NCI-H524 (cell line): ENCODE data around the gene FIGLA.
"Not testable (repeated sequence)": the region's sequence is repeated elsewhere in the genome, so short reads cannot be mapped to it uniquely, and the experiment has no call there.

Source experiments
- DNase-seq, 2 experiments: peaks; one replicate each; lab custom pipeline; 2025; lab: John Stamatoyannopoulos, UW

The FIGLA gene

GRCh38 chr2:70808983-70809958, 18.8 kb upstream of the FIGLA start:
- DNase-seq = peak; percentile 71 to 85

- DNase-seq = no peak
These were observed 17.3 kb upstream of the FIGLA start for GRCh38 chr2:70807828-70808118.

- DNase-seq = peak; percentile 19 to 49
These were observed 16.8 kb upstream of the FIGLA start for GRCh38 chr2:70807102-70807827.

GRCh38 chr2:70806620-70807019, 16.2 kb upstream of the FIGLA start:
- DNase-seq = no peak

DNA sequence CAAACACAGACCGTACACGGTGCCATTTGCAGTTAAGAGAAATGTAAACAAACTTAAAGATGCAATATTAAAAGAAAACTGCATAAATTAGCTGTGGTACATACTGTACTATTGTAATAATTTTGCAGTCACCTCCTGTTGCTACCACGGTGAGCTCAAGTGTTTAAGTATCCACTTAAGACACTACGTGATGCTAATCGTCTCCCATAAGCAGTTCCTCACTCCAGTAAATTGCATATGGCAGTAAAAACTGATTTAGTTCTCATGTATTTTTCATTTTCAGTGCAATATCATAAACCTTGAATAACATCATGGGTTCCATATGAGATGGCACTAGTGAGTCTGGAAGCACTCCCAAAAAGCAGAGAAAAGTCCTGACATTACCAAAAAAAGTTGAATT, 15.6 kb upstream of the FIGLA start:
- peak; percentile 71 to 84 for DNase-seq

DNA sequence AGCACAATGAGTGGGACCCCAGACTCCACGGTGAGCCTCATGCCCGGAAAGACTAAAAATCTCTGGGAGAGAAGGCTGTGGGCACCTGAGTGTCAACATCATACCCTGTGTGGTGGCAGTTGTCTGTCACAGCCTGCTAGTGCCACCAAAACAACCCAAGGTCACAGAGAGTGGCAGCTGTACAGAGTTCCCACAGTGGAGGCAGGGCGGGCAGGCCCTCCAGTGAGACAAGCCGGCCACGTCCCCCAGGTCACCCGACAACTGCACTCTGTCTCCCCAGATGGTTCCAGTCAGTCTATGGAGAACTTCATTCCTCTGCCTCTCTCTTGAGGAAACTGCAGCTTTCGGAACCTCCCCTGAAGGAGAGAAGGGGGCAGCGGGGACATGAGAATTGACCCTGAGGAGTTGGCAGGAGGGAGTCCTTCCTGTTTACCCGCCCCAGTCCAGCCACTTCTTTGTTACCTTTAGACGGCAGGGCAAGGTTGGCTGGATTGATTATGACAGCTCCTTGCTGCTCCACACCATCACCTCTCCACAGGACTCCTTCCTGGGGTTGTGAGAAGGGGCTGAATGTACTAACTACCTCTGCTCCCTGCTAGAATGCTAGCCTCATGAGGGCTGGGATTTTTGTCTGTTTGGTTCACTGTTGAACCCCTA, 11.3 kb upstream of the FIGLA start:
- DNase-seq = no peak

DNA sequence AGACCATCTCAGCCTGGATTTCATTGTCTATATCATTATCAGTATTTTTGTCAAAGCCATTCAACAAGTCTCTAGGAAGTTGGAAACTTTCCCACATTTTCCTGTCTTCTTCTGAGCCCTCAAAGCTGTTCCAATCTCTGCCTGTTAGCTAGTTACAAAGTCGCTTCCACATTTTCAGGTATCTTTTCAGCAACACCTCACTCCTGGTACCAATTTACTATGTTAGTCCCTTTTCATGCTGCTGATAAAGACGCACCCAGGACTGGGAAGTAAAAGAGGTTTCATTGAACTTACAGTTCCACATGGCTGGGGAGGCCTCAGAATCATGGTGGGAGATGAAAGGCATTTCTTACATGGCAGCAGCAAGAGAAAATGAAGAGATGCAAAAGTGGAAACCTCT, 9.3 kb upstream of the FIGLA start:
- no peak for DNase-seq

DNA sequence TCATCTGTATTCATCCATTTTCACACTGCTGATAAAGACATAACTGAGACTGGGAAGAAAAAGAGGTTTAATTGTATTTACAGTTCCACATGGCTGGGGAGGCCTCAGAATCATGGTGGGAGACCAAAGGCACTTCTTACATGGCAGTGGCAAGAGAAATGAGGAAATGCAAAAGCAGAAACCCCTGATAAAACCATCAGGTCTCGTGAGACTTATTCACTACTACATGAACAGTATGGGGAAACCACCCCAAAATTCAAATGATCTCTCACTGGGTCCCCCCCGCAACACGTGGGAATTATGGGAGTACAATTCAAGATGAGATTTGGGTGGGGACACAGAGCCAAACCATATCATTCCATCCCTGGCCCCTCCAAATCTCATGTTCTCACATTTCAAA, 7.6 kb upstream of the FIGLA start:
- DNase-seq = not testable (repeated sequence)

GRCh38 chr2:70797506-70797905, 7.1 kb upstream of the FIGLA start:
- no peak for DNase-seq

- DNase-seq = no peak
These were observed 5.8 kb upstream of the FIGLA start for GRCh38 chr2:70796262-70796661.

GRCh38 chr2:70795164-70795995, 4.9 kb upstream of the FIGLA start:
- DNase-seq = no peak

DNA sequence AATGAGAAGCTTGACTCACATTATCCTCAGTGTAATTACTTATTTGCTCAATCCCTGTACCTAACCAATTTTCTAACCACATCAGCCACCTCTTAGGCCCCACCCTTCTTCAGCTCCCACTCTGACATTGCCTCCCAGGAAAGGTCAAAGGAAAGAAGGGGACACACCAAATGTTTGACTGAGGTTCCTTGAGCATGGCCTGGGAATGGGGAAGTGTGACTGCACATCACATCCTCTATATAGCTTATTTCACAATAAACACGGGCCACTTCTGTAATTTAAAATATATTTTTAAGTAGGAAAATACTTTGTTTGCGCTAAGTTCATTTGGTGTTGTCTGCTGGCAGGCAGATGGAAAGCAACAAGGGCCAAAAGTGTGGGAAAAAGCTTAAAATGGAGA, 3.0 kb upstream of the FIGLA start:
- DNase-seq = no peak

GRCh38 chr2:70789304-70790135, 923 bp downstream of the FIGLA start:
- DNase-seq = peak; percentile 51 to 81

DNA sequence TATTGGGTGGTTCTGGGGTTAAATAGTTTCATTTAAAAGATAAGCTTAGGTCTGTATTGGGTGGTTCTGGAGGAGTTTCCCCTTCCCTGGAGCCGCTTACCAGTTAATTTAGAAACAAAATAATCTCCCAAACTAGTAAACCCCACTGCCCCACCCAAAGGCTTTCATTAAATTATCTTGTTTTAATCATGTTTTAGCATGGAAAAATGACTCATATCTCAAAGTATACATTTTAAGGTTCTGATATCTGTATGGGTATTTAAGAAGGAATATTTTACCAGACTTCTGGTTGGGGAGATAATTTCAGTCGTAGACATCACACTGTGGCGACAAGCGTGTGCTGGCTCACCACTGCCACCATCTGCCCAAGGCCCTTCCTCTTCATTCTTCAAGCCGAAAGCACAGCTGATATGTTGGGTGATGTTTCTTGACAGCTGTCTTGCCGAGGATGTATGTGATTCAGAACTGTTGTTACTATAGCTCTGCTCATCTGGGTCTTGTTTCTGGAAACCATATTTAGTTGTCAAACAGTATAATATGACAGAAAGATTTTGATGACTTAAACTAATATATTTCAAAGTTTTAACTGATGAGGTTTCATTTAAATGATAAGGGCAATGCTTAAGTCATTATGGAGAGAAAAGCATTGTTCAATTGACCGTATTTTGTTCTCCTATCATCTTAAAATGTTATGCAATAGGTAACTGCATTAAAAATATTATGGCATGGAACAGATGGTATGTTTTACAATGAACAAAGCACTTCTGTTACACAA, 5.1 kb downstream of the FIGLA start:
- peak; percentile 29 to 77 for DNase-seq

DNA sequence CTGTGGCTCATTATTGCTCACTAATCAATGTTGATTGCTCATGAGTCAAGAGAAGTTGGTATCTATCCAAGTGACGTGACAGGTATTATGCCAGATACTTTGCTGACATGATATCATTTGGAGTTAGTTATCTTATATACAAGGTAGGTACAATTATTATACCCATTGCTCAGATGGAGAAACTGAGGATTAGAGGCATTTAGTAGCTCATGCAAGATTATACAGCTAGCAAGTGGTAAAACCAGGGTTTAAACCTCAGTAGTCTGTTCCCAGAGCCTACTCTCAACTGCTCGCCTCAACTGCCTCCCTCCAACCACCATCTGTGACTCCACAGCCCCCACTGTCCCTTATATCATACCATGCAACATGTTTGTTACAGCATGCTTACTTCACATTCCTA, 6.1 kb downstream of the FIGLA start:
- no peak for DNase-seq

- no peak for DNase-seq
These were observed 10.4 kb downstream of the FIGLA start for GRCh38 chr2:70779911-70780545.

GRCh38 chr2:70779491-70779890, 11.0 kb downstream of the FIGLA start:
- no peak for DNase-seq

DNA sequence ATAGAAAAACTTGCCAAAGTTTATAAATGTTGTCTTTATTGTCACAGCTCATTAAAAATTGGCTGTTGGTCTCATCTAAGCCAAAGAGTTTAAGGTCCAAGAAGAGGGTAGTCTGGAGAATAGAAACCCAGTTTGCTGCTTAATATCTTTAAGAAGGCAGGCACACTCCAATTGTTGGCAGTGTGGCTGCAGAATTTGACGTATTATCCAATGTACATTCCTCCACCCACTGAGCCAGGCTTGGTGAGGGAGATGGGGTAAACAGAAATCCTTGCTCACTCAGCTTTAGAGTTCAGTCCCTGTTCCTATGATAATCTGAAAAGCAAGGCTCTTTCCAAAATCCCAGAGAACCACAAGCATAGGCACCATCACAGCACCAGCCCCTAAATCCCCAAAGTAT, 11.8 kb downstream of the FIGLA start:
- no peak for DNase-seq

GRCh38 chr2:70777450-70777849, 13.0 kb downstream of the FIGLA start:
- DNase-seq = no peak

GRCh38 chr2:70776266-70776665, 14.2 kb downstream of the FIGLA start:
- DNase-seq = no peak
